Progenitor cell of endocrine pancreas (in vitro differentiated cells): ENCODE data around the gene SMNDC1. TPM values are rescaled to one million over a fixed set of nuclear protein-coding genes. Genes with fewer than 3 reads are reported as not detected.

Experiments used
- DNase-seq: peaks from one replicate; pipeline ENCODE4 v3.0.0; 2021; ENCODE audit warnings: low spot score; ENCODE audit not compliant: unreplicated experiment
- H3K27ac Mint-ChIP-seq: 2 replicates; pipeline ENCODE4 v1.8.0; 2021; ENCODE audit warnings: mild to moderate bottlenecking, moderate library complexity, mixed read lengths
- H3K27me3 Mint-ChIP-seq: 2 replicates; pipeline ENCODE4 v1.8.0; 2021; ENCODE audit warnings: mixed read lengths
- H3K36me3 Mint-ChIP-seq: 2 replicates; pipeline ENCODE4 v1.8.0; 2022; ENCODE audit warnings: mixed read lengths; ENCODE audit not compliant: insufficient read depth
- H3K4me1 Mint-ChIP-seq: 2 replicates; pipeline ENCODE4 v1.8.0; 2021; ENCODE audit warnings: low read depth, mixed read lengths
- H3K4me3 Mint-ChIP-seq: 2 replicates; pipeline ENCODE4 v1.8.0; 2021; ENCODE audit warnings: low read depth, mild to moderate bottlenecking, moderate library complexity, mixed read lengths
- H3K9me3 Mint-ChIP-seq: 2 replicates; pipeline ENCODE4 v1.8.0; 2021; ENCODE audit warnings: low read depth, mixed read lengths
- total RNA-seq: library from RNA; stranded (reverse); gene quantifications from 2 replicates; pipeline ENCODE4 v1.2.1, GENCODE V29; 2021
- TF ChIP-seq, protein P1 (sequence below): fragments of 200-600 bp; sonication (generic); IDR thresholded peaks from one replicate; pipeline ENCODE4 v1.5.0; 2021; ENCODE audit warnings: antibody characterized with exemption, mild to moderate bottlenecking; ENCODE audit not compliant: unreplicated experiment

SMNDC1 gene
- total RNA-seq, 1 donor from 2014 or later, result 41.4 TPM

GRCh38 chr10:110321869-110322620 is 17.3 kb upstream of the SMNDC1 start:
- Mint-ChIP-seq H3K4me3 (no peak overlapping the region), H3K36me3 (peaks cover 4% of the 10 kb centered on the region), H3K27ac (no peak overlapping the region), H3K4me1 (peaks cover 14% of the 10 kb centered on the region), H3K9me3 (peaks cover 14% of the 10 kb centered on the region), H3K27me3 (no peaks in the 10 kb centered on the region)
- no peak for DNase-seq
- TF ChIP-seq, protein P1, sequence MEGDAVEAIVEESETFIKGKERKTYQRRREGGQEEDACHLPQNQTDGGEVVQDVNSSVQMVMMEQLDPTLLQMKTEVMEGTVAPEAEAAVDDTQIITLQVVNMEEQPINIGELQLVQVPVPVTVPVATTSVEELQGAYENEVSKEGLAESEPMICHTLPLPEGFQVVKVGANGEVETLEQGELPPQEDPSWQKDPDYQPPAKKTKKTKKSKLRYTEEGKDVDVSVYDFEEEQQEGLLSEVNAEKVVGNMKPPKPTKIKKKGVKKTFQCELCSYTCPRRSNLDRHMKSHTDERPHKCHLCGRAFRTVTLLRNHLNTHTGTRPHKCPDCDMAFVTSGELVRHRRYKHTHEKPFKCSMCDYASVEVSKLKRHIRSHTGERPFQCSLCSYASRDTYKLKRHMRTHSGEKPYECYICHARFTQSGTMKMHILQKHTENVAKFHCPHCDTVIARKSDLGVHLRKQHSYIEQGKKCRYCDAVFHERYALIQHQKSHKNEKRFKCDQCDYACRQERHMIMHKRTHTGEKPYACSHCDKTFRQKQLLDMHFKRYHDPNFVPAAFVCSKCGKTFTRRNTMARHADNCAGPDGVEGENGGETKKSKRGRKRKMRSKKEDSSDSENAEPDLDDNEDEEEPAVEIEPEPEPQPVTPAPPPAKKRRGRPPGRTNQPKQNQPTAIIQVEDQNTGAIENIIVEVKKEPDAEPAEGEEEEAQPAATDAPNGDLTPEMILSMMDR, result no peak

DNA sequence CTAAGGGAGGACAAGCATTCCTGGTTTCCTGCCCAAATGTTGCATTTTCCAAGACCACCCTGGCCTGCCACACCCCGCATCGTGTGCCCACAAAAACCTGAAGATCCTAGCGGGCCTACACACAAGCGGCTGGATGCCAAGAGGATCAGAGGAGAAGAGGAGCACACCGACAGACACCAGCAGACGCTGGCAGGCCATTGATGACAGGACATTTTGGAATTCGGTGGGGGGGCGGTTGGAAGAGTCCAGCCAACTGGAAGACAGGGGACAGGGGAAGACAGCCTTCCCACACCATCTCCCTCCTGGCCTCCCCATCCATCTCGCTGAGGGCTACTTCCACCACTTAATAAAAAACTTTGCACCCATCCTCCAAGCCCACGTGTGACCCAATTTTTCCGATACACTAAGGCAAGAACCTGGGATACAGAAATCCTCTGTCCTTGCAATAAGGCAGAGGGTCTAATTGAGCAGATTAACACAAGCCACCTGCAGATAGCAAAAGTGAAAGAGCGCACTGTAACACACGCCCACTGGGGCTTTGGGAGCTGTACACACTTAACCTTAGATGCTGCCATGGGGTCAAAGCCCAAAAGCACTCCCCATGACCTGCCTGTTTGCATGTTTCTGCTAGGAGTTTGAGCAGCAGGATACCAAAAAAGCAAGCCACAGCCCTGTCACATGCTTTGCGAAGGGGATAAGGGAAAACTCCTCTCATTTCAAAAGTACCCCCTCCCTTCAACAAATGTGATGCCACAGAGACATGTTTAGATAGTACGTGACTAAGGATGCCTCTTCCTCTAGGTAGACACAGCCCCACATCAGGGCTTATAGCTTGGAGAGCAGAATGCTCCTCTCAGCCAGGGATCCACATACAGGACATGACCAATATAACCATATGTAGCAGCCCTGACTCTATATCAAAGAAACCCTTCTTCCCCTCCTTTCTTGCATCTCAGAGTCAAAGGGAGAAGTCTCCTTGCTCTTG is 13.4 kb upstream of the SMNDC1 start:
- Mint-ChIP-seq H3K4me3 (no peak overlapping the region), H3K36me3 (peaks cover 4% of the 10 kb centered on the region), H3K9me3 (peaks cover 11% of the 10 kb centered on the region), H3K27me3 (no peaks in the 10 kb centered on the region), H3K27ac (no peak overlapping the region), H3K4me1 (peaks cover 4% of the 10 kb centered on the region)
- TF ChIP-seq, protein P1, result no peak
- DNase-seq, result no peak

GRCh38 chr10:110313674-110314073 is 9.0 kb upstream of the SMNDC1 start:
- TF ChIP-seq, protein P1, result no peak
- Mint-ChIP-seq H3K27me3 (no peaks in the 10 kb centered on the region), H3K4me3 (no peak overlapping the region), H3K4me1 (peaks cover 13% of the 10 kb centered on the region), H3K27ac (no peak overlapping the region), H3K9me3 (no peaks in the 10 kb centered on the region), H3K36me3 (no peaks in the 10 kb centered on the region)
- DNase-seq, result no peak

DNA sequence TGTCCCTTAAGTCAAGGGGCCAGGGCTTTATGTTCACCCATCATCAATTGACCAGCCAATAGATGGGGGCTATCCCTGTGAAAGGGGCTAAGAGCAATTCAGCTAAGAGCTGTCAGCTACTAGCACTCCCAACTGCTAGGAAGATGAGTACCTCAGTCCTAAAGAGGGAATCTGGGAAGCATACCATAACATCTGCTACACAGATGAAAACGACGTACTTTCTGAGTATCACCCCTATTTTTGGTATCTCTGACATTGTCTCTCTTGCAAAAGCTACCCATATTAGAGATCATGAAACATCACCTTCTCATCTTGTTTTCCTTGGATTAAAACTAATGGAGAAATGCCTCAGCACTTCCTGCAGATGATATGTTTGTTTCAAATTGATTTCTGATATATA is 7.5 kb upstream of the SMNDC1 start:
- TF ChIP-seq, protein P1, result no peak
- H3K4me1 Mint-ChIP-seq, result peaks cover 13% of the 10 kb centered on the region
- no peak for DNase-seq
- no peak overlapping the region for H3K27ac Mint-ChIP-seq
- H3K36me3 Mint-ChIP-seq, result no peaks in the 10 kb centered on the region
- H3K27me3 Mint-ChIP-seq, result no peaks in the 10 kb centered on the region
- H3K4me3 Mint-ChIP-seq, result no peak overlapping the region
- no peaks in the 10 kb centered on the region for H3K9me3 Mint-ChIP-seq

DNA sequence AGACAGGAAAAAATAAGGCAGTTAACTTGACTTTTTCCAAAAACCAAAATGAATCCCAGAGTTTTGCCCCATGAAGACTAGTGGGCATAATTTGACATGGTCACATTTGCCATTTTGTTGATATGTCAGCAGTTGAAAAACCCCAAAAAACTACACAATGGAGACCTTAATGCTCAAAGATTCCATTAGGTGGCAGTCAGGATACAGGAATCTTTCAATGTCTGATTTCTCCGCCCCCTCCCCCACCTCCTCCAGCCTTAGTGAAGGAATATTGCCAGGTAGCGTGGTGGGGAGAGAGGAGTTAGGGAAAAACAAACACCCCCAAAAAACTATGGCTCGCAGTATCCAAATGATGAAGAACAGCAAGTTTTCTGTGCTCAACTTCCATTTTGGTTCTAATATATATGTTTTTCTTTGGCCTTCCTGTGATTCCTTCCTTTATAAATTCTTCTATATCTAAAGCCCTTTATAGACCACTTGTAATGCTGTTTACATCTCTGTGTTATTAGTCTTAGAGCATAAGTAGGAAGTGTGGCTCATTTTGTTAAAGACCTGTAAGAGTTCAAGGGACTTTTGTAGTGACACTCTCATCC is 6.7 kb upstream of the SMNDC1 start:
- no peaks in the 10 kb centered on the region for H3K9me3 Mint-ChIP-seq
- TF ChIP-seq, protein P1, result peak; percentile 74
- H3K36me3 Mint-ChIP-seq, result no peaks in the 10 kb centered on the region
- no peaks in the 10 kb centered on the region for H3K27me3 Mint-ChIP-seq
- no peak overlapping the region for H3K4me3 Mint-ChIP-seq
- H3K27ac Mint-ChIP-seq, result no peak overlapping the region
- peaks cover 13% of the 10 kb centered on the region for H3K4me1 Mint-ChIP-seq
- peak; percentile 19 for DNase-seq
